ENCODE measurements around the gene FBLN2.

The FBLN2 gene

GRCh38 chr3:13653631-13654279 is 104.8 kb downstream of the FBLN2 start:
- peak; percentile 35 for DNase-seq

GRCh38 chr3:13654330-13655060 is 105.6 kb downstream of the FBLN2 start:
- DNase-seq, result peak; percentile 47

GRCh38 chr3:13655061-13655913 is 106.4 kb downstream of the FBLN2 start:
- peak; percentile 52 for DNase-seq

- no peak for DNase-seq
Measured at GRCh38 chr3:13656584-13657301, 107.8 kb downstream of the FBLN2 start.

- DNase-seq, result peak; percentile 79
Measured at GRCh38 chr3:13657660-13658435, 108.9 kb downstream of the FBLN2 start.

GRCh38 chr3:13658681-13659080 is 109.8 kb downstream of the FBLN2 start:
- no peak for DNase-seq

GRCh38 chr3:13659221-13659969 is 110.5 kb downstream of the FBLN2 start:
- DNase-seq, result no peak

GRCh38 chr3:13660042-13660874 is 111.3 kb downstream of the FBLN2 start:
- no peak for DNase-seq

GRCh38 chr3:13661121-13661520 is 112.2 kb downstream of the FBLN2 start:
- DNase-seq, result no peak

- DNase-seq, result no peak
Measured at GRCh38 chr3:13662238-13662847, 113.4 kb downstream of the FBLN2 start.

- DNase-seq, result no peak
Measured at GRCh38 chr3:13663781-13664535, 115.0 kb downstream of the FBLN2 start.

GRCh38 chr3:13665582-13666226 is 116.8 kb downstream of the FBLN2 start:
- no peak for DNase-seq

- no peak for DNase-seq
Measured at GRCh38 chr3:13666227-13666619, 117.3 kb downstream of the FBLN2 start.

GRCh38 chr3:13666781-13667709 is 118.1 kb downstream of the FBLN2 start:
- DNase-seq, result no peak

GRCh38 chr3:13668136-13668535 is 119.2 kb downstream of the FBLN2 start:
- DNase-seq, result no peak

- no peak for DNase-seq
Measured at GRCh38 chr3:13669457-13669856, 120.5 kb downstream of the FBLN2 start.

- no peak for DNase-seq
Measured at GRCh38 chr3:13670292-13670691, 121.4 kb downstream of the FBLN2 start.

Data from stimulated activated CD8-positive, alpha-beta memory T cell treated with anti-CD3 and anti-CD28 coated beads, Interleukin-4, amount 100 ng/mL, for 48 hours (primary cell).